ENCODE measurements around the gene CREB3L1. TPM values are rescaled to one million over a fixed set of nuclear protein-coding genes. Genes with fewer than 3 reads are reported as not detected.

CREB3L1 gene
- total and polyA plus RNA-seq, 2 donors (not counting 3 experiments of a cell fraction or from before 2014, with no cell fraction given): 0.23 to 0.84 TPM

GRCh38 chr11:46335271-46335670 lies 57.8 kb downstream of the CREB3L1 start:
- no peak overlapping the region for H2AFZ ChIP-seq (ENCODE audit: low read depth, low read length)
- H3K4me2 ChIP-seq (ENCODE audit: insufficient read depth, low read length): no peak overlapping the region
- no peak for FAIRE-seq
- no peaks in the 10 kb centered on the region for H3K36me3 ChIP-seq (ENCODE audit: control insufficient read depth in 2 of 2, extremely low read depth in 1 of 2, insufficient read depth in 2 of 2, low read length in 2 of 2)
- peaks cover 3% of the 10 kb centered on the region for H3K4me1 ChIP-seq (ENCODE audit: control insufficient read depth, extremely low read depth, insufficient read depth, low read length)
- H3K4me3 ChIP-seq (replicated peaks in 1 of 3; ENCODE audit: insufficient read depth in 1 of 3, low read depth in 1 of 3, low read length in 3 of 3): no peak overlapping the region
- intact Hi-C loops (cut with micrococcal nuclease): no loop called here
- dilution Hi-C loops (cut with MboI; ENCODE audit: extremely low pct_ligation_motif_present, low sequenced_read_pairs): no loop called here
- ChIA-PET CTCF (interaction anchor here (1.5 kb wide), 1 partner anchor 24 kb away, joined by 5 read pairs; no protein-coding TSS in a partner anchor), POLR2A (interaction anchor here (1.0 kb wide), 1 partner anchor 9 kb away, joined by 4 read pairs; no protein-coding TSS in a partner anchor)
- H3K9me3 ChIP-seq (replicated peaks; ENCODE audit: control insufficient read depth, insufficient read depth, low read length): no peaks in the 10 kb centered on the region
- no peak for DNase-seq (ENCODE audit: low read depth, low spot score)
- no peak for TF ChIP-seq EZH2 (IDR thresholded peaks at IDR 0.05; ENCODE audit: borderline replicate concordance, low read depth, low read length, severe bottlenecking)
- TF ChIP-seq POLR2A (IDR thresholded peaks at IDR 0.05; ENCODE audit: low read depth, low read length): no peak
- TF ChIP-seq MYC (IDR thresholded peaks at IDR 0.05; ENCODE audit: low read depth, low read length): no peak
- TF ChIP-seq JUN (IDR thresholded peaks at IDR 0.05; ENCODE audit: borderline replicate concordance, insufficient read depth, insufficient read length, low read depth): no peak
- no peak for TF ChIP-seq POLR2AphosphoS5 (IDR thresholded peaks at IDR 0.05; ENCODE audit: insufficient read depth, low read depth, low read length)
- TF ChIP-seq, protein P1, sequence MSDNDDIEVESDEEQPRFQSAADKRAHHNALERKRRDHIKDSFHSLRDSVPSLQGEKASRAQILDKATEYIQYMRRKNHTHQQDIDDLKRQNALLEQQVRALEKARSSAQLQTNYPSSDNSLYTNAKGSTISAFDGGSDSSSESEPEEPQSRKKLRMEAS (IDR thresholded peaks at IDR 0.05; ENCODE audit: insufficient read depth, insufficient read length): no peak
- TF ChIP-seq, protein P2, sequence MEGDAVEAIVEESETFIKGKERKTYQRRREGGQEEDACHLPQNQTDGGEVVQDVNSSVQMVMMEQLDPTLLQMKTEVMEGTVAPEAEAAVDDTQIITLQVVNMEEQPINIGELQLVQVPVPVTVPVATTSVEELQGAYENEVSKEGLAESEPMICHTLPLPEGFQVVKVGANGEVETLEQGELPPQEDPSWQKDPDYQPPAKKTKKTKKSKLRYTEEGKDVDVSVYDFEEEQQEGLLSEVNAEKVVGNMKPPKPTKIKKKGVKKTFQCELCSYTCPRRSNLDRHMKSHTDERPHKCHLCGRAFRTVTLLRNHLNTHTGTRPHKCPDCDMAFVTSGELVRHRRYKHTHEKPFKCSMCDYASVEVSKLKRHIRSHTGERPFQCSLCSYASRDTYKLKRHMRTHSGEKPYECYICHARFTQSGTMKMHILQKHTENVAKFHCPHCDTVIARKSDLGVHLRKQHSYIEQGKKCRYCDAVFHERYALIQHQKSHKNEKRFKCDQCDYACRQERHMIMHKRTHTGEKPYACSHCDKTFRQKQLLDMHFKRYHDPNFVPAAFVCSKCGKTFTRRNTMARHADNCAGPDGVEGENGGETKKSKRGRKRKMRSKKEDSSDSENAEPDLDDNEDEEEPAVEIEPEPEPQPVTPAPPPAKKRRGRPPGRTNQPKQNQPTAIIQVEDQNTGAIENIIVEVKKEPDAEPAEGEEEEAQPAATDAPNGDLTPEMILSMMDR (IDR thresholded peaks at IDR 0.05; ENCODE audit: extremely low read depth in 1 of 2, insufficient read depth in 1 of 2, low read depth in 1 of 2, low read length in 2 of 2): no peak
- TF ChIP-seq FOS (IDR thresholded peaks at IDR 0.05; ENCODE audit: borderline replicate concordance, insufficient read depth, low read length): no peak
- no peak for TF ChIP-seq GATA2 (IDR thresholded peaks at IDR 0.05; ENCODE audit: insufficient read depth, insufficient read length, low read depth, low read length)
- H3K27me3 ChIP-seq (ENCODE audit: control insufficient read depth in 2 of 2, insufficient read depth in 2 of 2, low read length in 2 of 2): peaks cover 39 to 40% of the 10 kb centered on the region in 2 experiments
- no peaks in the 10 kb centered on the region for H3K9me1 ChIP-seq (replicated peaks; ENCODE audit: control insufficient read depth, extremely low read depth, insufficient read depth, low read length)
- H3K79me2 ChIP-seq (ENCODE audit: control insufficient read depth, insufficient read depth, low read length): no peaks in the 10 kb centered on the region
- no peak overlapping the region for H3K9ac ChIP-seq (replicated peaks; ENCODE audit: extremely low read depth, insufficient read depth, low read length)
- H3K27ac ChIP-seq (ENCODE audit: insufficient read depth, low read depth, low read length): no peak overlapping the region
- no TSS peak for BruUV-seq (replicated peaks)
- no peaks in the 10 kb centered on the region for H4K20me1 ChIP-seq (replicated peaks; ENCODE audit: control insufficient read depth, extremely low read depth, insufficient read depth, low read length)

All from endothelial cell of umbilical vein (primary cell).